ENCODE results near the gene SRCIN1.

SRCIN1 gene

GRCh38 chr17:38592487-38592886 lies 13.3 kb downstream of the SRCIN1 start:
- TF ChIP-seq, protein P1, sequence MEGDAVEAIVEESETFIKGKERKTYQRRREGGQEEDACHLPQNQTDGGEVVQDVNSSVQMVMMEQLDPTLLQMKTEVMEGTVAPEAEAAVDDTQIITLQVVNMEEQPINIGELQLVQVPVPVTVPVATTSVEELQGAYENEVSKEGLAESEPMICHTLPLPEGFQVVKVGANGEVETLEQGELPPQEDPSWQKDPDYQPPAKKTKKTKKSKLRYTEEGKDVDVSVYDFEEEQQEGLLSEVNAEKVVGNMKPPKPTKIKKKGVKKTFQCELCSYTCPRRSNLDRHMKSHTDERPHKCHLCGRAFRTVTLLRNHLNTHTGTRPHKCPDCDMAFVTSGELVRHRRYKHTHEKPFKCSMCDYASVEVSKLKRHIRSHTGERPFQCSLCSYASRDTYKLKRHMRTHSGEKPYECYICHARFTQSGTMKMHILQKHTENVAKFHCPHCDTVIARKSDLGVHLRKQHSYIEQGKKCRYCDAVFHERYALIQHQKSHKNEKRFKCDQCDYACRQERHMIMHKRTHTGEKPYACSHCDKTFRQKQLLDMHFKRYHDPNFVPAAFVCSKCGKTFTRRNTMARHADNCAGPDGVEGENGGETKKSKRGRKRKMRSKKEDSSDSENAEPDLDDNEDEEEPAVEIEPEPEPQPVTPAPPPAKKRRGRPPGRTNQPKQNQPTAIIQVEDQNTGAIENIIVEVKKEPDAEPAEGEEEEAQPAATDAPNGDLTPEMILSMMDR (IDR thresholded peaks at IDR 0.05) = no peak
- Histone ChIP-seq H3K79me2 (no peaks in the 10 kb centered on the region), H3K27me3 (ENCODE audit: control insufficient read depth, insufficient read depth, low read length) (no peaks in the 10 kb centered on the region), H3K9ac (no peak overlapping the region), H3K4me2 (ENCODE audit: low read length) (no peak overlapping the region), H3K27ac (no peak overlapping the region), H3K9me3 (ENCODE audit: control insufficient read depth, low read length) (no peaks in the 10 kb centered on the region), H3K4me1 (peaks cover 10% of the 10 kb centered on the region), H3K36me3 (ENCODE audit: control insufficient read depth, insufficient read depth, low read length) (no peaks in the 10 kb centered on the region), H2AFZ (no peak overlapping the region), H3K4me3 (ENCODE audit: low read depth, low read length) (no peak overlapping the region)

- TF ChIP-seq, protein P1 (IDR thresholded peaks at IDR 0.05) = no peak
- Histone ChIP-seq H3K27me3 (ENCODE audit: control insufficient read depth, insufficient read depth, low read length) (no peaks in the 10 kb centered on the region), H3K79me2 (no peaks in the 10 kb centered on the region), H3K36me3 (ENCODE audit: control insufficient read depth, insufficient read depth, low read length) (no peaks in the 10 kb centered on the region), H3K27ac (no peak overlapping the region), H3K4me2 (ENCODE audit: low read length) (no peak overlapping the region), H3K4me3 (ENCODE audit: low read depth, low read length) (no peak overlapping the region), H3K9me3 (ENCODE audit: control insufficient read depth, low read length) (no peaks in the 10 kb centered on the region), H3K4me1 (peaks cover 10% of the 10 kb centered on the region), H2AFZ (peak overlapping the region; percentile 48), H3K9ac (no peak overlapping the region)
These were observed 14.0 kb downstream of the SRCIN1 start for GRCh38 chr17:38591759-38592241.

- no peak overlapping the region for H3K4me2 ChIP-seq (ENCODE audit: low read length)
- H3K4me1 ChIP-seq = peaks cover 10% of the 10 kb centered on the region
- no peaks in the 10 kb centered on the region for H3K79me2 ChIP-seq
- TF ChIP-seq, protein P1 (IDR thresholded peaks at IDR 0.05) = no peak
- H2AFZ ChIP-seq = peak overlapping the region; percentile 48
- no peaks in the 10 kb centered on the region for H3K9me3 ChIP-seq (ENCODE audit: control insufficient read depth, low read length)
- H3K9ac ChIP-seq = no peak overlapping the region
- no peaks in the 10 kb centered on the region for H3K27me3 ChIP-seq (ENCODE audit: control insufficient read depth, insufficient read depth, low read length)
- H3K36me3 ChIP-seq (ENCODE audit: control insufficient read depth, insufficient read depth, low read length) = no peaks in the 10 kb centered on the region
- no peak overlapping the region for H3K27ac ChIP-seq
- no peak overlapping the region for H3K4me3 ChIP-seq (ENCODE audit: low read depth, low read length)
These were observed 14.6 kb downstream of the SRCIN1 start for GRCh38 chr17:38590988-38591758.

DNA sequence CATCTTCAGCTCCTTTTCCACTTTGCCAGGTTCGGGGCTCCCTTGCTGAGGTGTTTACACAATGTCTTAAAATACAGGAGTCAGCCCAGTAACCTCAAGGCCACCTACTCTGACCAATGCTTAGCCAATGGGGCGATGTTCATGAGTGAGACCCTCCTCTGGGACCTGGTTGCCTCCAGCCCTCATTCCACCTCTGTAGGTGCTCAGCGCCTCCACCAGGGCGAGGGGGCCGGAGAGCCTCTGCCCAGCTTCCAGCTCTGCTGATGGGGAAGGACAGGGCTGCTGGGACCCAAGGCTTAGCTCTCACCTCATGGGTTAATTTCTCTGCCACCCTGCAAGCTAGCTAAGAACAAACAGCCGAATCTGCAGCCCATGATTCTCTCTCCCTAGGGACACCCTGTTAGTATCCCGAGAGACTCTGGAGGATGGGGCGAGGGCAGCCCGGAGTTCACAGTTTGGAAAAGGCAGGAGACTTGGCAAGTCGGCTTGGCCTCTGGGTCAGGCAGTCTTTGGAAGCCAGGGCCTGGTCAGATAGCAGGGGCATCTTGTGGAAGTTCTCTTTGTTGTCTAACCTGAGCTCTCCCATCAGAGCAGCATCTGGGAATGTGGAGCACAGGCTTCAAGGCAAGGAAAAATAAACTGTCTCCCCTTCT lies 16.2 kb downstream of the SRCIN1 start:
- Histone ChIP-seq H3K9me3 (ENCODE audit: control insufficient read depth, low read length) (no peaks in the 10 kb centered on the region), H3K27me3 (ENCODE audit: control insufficient read depth, insufficient read depth, low read length) (no peaks in the 10 kb centered on the region), H3K9ac (no peak overlapping the region), H3K79me2 (no peaks in the 10 kb centered on the region), H3K27ac (no peak overlapping the region), H3K4me3 (ENCODE audit: low read depth, low read length) (no peak overlapping the region), H3K4me1 (peaks cover 10% of the 10 kb centered on the region), H3K4me2 (ENCODE audit: low read length) (no peak overlapping the region), H3K36me3 (ENCODE audit: control insufficient read depth, insufficient read depth, low read length) (no peaks in the 10 kb centered on the region), H2AFZ (no peak overlapping the region)
- TF ChIP-seq, protein P1 (IDR thresholded peaks at IDR 0.05) = no peak
